Kasumi-1 (cell line): ENCODE data around the gene COMMD2.

Experiments used
- DNase-seq, 2 experiments: peaks; one replicate each; lab custom pipeline; 2025; lab: John Stamatoyannopoulos, UW

COMMD2 gene

GRCh38 chr3:149763565-149764195 lies 11.4 kb upstream of the COMMD2 start:
- no peak for DNase-seq

- no peak for DNase-seq
Measured at GRCh38 chr3:149753717-149754116, 1.4 kb upstream of the COMMD2 start.

- no peak for DNase-seq
Measured at GRCh38 chr3:149752788-149753136, 473 bp upstream of the COMMD2 start.

GRCh38 chr3:149751551-149751950 lies 738 bp downstream of the COMMD2 start:
- peak; percentile 6 to 13 for DNase-seq

DNA sequence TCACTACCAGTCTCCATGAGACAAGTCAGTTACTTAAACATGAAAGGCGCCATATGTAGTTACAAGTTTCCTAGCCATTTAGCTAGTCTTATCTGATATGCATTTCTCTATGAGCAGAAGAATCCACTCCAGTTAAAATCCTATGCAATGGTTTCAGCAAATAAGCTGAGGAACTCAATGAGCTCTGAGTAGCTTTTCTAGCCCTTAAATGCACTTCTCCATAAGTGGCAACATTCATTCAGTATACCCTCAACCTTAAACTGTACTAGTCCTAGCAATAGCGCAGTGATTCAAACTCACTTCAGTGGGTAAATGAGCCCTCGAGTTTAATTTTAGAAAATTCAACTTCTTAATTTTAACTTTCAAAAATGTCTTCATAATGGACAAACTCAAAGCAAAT lies 7.7 kb downstream of the COMMD2 start:
- no peak for DNase-seq

GRCh38 chr3:149744151-149744550 lies 8.1 kb downstream of the COMMD2 start:
- DNase-seq: no peak

- no peak for DNase-seq
Measured at GRCh38 chr3:149739396-149739795, 12.9 kb downstream of the COMMD2 start.

DNA sequence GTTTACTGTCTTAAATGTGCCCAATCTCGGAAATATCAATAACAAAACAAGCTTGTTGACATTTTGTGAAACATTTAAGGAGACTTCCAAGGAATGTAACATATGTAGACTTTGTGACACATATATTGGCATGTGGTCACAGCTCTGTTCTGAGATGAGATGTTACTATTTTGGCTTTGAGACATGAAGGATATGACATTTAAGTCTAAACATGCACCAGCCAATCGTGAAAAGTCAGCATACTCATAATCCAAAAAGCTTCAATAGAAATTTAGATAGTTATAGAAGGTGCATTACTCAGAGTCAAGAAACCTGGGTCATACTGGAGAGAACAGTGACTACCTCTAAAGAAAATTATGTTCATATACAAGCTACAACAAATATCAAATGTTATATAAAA lies 13.4 kb downstream of the COMMD2 start:
- no peak for DNase-seq

DNA sequence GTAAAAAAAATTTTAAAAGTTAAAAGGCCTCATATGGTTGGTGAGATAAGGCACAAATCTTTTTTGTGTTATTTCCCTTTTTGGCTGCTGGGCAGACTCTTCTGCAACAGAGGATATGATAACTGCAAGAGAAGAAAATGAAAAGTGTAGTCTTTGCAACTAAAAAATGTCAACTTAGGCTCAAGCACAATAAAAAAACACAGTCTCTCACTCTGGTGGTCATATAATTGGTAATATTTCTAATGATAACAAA lies 15.4 kb downstream of the COMMD2 start:
- DNase-seq: no peak

DNA sequence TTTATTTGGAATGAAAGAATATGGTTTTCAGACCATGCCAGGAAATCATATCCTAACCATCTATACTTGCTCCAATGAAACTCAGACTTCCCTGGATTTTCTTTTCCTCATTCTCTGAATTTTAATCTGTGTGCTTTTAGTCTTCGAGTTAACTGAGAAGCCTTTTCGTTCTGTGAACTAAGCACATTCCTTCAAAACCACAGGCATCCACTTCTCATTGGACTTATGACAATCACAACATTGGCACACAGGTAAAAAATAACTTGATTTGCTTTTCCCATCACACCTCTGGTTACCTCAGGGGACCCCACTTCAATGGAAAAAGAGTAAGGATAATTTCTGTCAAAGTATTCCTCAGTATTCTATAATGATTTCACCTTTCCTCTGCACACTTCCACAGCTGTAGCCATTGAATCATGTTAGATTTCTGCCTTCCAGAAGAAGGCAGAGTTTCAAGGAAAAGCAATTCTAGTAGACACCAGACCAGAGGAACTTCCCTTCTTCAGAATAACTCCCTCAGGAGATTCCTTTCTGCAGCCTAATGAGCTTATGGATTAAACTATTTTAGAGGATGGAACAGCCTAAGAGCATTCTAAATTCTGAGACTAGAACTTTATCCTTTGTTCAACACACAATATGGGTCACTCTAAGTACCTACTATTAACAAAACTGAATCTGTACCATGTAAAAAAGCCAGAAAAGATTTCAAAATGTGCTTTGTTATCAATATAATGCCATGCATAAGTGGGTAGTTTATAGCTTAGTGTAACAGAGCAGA lies 15.9 kb downstream of the COMMD2 start:
- no peak for DNase-seq

DNA sequence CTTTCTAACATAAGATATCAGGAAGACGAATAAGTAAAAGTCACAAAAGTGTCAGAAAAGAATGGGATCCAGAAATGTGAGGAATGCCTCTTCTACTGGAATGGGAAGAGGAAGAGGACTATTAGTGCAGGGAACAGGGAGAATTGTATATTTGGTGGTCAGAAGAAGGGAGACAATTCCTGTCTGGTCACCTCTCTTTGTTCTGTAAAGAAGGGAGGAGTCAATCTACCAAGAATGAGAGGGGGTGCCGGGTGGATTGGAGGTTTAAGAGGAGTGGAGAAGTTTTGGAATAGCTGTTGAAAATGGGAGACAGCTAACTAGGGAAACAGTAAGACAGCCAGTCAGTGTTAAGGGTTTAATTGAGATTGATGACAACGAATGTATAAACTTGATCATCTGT lies 20.1 kb downstream of the COMMD2 start:
- no peak for DNase-seq

- no peak for DNase-seq
Measured at GRCh38 chr3:149727656-149728055, 24.6 kb downstream of the COMMD2 start.

DNA sequence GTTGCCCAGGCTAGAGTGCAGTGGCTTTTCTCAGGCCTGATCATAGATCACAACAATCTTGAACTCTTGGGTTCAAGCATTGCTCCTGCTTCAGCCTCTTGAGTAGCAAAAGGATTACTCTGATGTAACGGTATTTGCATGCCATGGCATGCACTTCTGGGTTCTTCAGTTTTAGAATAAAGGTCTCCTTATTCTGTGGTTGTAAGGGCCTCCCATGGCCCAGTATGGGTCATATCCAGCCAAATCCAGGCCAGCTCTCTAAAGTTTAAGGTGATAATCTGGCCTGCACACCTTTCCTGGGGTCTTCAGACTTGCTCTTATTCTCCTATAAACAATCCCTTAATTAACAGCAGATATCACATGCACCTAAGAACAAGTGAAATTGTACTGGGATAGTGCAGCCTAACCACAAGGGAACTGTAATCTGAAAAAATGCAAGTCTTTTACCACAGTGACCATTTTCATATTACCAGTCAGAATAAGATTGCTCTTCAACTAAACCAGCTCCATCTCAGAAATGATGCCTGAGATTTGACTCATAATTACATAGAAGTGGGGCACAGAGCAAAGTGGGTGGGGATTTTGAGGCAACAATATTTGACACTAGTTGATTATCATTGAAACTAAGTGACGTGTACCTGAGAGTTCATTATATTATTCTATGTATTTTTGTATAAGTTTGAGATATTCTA lies 25.4 kb downstream of the COMMD2 start:
- no peak for DNase-seq

DNA sequence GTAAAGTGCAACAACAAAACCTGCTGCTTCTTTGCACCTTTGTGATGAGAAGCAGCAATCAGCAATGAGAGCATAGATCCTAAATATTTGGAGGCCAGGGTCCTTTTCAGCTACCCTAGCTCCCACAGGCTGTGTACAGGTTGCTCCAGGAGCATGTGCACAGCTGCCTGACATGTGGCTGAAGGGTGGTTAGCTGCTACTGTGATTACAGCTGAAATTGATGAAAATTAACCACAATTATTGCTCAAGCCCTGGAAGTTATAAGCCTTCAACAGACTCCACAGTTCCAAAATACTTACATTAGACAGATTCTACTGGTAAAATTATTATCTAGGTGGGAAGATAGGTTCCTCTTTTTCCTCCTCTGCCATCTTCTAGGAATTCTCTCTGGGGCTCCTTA lies 28.5 kb downstream of the COMMD2 start:
- no peak for DNase-seq

DNA sequence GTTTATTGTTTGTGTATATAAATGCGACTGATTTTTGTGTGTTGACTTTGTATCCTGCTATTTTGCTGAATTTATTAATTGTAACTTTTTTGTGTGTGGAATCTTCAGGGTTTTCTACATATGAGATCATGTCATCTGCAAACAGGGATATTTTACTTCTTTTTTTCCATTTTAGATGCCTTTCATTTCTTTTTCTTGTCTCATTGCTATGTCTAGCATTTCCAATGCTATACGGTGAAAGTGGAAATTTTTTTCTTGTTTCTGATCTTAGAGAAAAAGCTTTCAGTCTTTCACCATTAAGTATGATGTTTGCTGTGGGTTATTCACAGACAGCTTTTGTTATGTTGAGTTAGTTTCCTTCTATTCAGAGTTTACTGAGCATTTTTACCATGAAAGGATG lies 31.4 kb downstream of the COMMD2 start:
- no peak for DNase-seq

DNA sequence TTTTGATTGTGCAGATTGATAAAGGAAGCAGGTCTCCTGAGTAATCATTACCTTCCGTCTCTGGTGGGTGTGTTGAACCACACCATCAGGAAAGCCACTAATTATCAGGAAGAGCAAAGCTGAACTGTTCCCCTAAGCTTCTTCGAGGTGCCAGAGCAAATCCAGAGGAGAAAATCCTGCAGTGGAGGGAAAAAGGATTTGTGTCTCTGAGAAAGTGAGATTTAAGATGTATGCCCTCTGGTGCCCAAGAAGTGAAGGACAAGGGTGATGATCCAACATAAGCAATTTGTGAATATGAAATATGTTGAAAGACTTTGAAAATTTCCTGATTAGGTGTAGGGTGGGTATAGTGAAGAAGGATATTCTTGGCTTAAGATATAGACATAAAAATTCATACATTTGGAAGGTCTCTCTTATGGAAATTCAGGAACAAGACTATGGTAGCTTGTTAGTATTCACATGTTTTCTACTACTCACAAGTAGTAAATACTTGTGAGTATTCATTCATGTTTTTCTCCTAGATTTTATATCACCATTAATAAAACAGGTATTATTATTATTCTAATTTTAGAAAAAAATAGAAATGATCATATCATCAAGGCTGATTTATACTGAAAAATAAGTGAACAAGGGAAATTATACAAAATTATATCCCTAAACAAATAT lies 34.8 kb downstream of the COMMD2 start:
- DNase-seq: peak; percentile 67 to 81

DNA sequence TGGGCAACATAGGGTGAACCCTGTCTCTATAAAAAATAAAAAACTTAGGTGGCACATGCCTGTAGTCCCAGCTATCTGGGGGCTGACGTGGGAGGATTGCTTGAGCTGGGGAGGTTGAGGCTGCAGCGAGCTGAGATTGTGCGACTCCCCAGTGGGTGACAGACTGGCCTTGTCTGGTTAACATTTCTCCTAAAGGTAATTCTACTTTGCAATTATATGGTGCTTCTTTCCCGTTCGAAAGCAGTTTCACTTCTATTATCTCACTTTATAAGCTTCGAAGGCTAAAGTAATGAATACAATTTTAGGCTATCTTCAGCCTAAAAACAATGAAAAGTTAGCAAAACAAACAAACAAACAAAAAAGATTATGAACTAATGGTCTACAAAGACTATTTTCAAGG lies 35.3 kb downstream of the COMMD2 start:
- DNase-seq: no peak

GRCh38 chr3:149715247-149715646 lies 37.0 kb downstream of the COMMD2 start:
- no peak for DNase-seq

GRCh38 chr3:149713730-149714654 lies 38.3 kb downstream of the COMMD2 start:
- no peak for DNase-seq

DNA sequence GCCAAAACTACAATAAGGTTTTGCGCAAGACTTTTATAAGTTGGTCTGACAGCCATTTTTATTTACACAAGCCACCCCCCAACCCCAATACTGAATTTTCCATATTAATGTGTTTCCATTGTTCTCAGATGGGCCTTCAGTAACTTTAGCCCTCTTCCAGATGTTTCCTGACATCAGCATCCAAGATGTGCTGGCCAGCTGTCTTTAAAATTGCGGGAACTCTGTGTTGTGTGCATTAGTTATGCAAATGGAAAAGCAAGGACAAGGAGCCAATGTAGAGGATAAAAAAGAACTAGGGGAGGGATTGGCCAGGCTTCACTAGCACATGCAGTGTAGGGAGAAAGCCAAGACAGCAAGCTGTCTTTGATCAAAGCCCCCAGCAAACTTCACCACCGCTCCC lies 45.4 kb downstream of the COMMD2 start:
- DNase-seq: no peak

GRCh38 chr3:149705416-149705815 lies 46.9 kb downstream of the COMMD2 start:
- no peak for DNase-seq

GRCh38 chr3:149703466-149703865 lies 48.8 kb downstream of the COMMD2 start:
- no peak for DNase-seq
